Caki2 (cell line): ENCODE results near the gene RAB27A. TPM values are rescaled to one million over a fixed set of nuclear protein-coding genes. Genes with fewer than 3 reads are reported as not detected.
"Not testable (repeated sequence)": the region's sequence is repeated elsewhere in the genome, so short reads cannot be mapped to it uniquely, and the experiment has no call there.

Experiments used
- DNase-seq: peaks from one replicate; pipeline ENCODE4 v3.0.0-alpha.2; 2015; ENCODE audit warnings: low read depth
- in situ Hi-C: cut with HindIII; loops from 2 replicates; pipeline ENCODE4 v1.10.0; 2016; ENCODE audit warnings: low sequenced_read_pairs, low pct_unique_long_range_greater_than_20kb, mixed read lengths
- total RNA-seq: library from RNA; depleted of rRNA; stranded (reverse); fragments of >200 nt; shearing (Covaris generic); gene quantifications from 2 replicates; pipeline ENCODE4 v1.2.3, GENCODE V29; 2014; ENCODE audit warnings: low replicate concordance; rRNA removed

RAB27A gene
- total RNA-seq: 10.0 and 14.0 TPM in 2 replicates

- in situ Hi-C loops: no loop called here
- peak; percentile 52 for DNase-seq
Observed at GRCh38 chr15:55289746-55290527, at the start of gene RAB27A. Gene RAB27A (minus strand): TSS chr15:55289813. CDS start chr15:55234934, 54,879 bp downstream.

GRCh38 chr15:55337160-55337559, 47.5 kb upstream of the RAB27A start:
- in situ Hi-C loops: no loop called here
- no peak for DNase-seq

- in situ Hi-C loops: no loop called here
- no peak for DNase-seq
Observed at GRCh38 chr15:55334997-55335396, 45.4 kb upstream of the RAB27A start.

GRCh38 chr15:55334371-55334770, 44.8 kb upstream of the RAB27A start:
- DNase-seq: no peak
- in situ Hi-C loops: no loop called here

GRCh38 chr15:55327387-55327786, 37.8 kb upstream of the RAB27A start:
- in situ Hi-C loops: no loop called here
- no peak for DNase-seq

- in situ Hi-C loops: no loop called here
Observed at GRCh38 chr15:55322467-55322866, 32.9 kb upstream of the RAB27A start.

GRCh38 chr15:55320963-55321362, 31.4 kb upstream of the RAB27A start:
- in situ Hi-C loops: no loop called here
- no peak for DNase-seq

More at GRCh38 chr15:55322467-55322866, 32.9 kb upstream of the RAB27A start:
- DNase-seq: no peak

- in situ Hi-C loops: no loop called here
- DNase-seq: no peak
Observed at GRCh38 chr15:55320238-55320550, 30.6 kb upstream of the RAB27A start.

- in situ Hi-C loops: no loop called here
- no peak for DNase-seq
Observed at GRCh38 chr15:55319537-55320237, 30.1 kb upstream of the RAB27A start.

- in situ Hi-C loops: no loop called here
- peak; percentile 90 for DNase-seq
Observed at GRCh38 chr15:55318588-55319494, 29.2 kb upstream of the RAB27A start, which contains the start of the genes PIGB and PIGBOS1. Gene PIGB (plus strand): TSS chr15:55319222. CDS start chr15:55319251, 29 bp downstream. Gene PIGBOS1 (minus strand): TSS chr15:55319123. CDS start chr15:55317792, 1,331 bp downstream.

- DNase-seq, in situ Hi-C loops: not testable (repeated sequence)
Observed at GRCh38 chr15:55302801-55303200, 13.2 kb upstream of the RAB27A start.

GRCh38 chr15:55297315-55297714, 7.7 kb upstream of the RAB27A start:
- in situ Hi-C loops: no loop called here
- no peak for DNase-seq

GRCh38 chr15:55290528-55291057, 980 bp upstream of the RAB27A start:
- in situ Hi-C loops: no loop called here
- DNase-seq: peak; percentile 82

GRCh38 chr15:55289011-55289745, 435 bp downstream of the RAB27A start:
- DNase-seq: peak; percentile 18
- in situ Hi-C loops: no loop called here

- in situ Hi-C loops: no loop called here
- no peak for DNase-seq
Observed at GRCh38 chr15:55288006-55288717, 1.5 kb downstream of the RAB27A start.

GRCh38 chr15:55286442-55287189, 3.0 kb downstream of the RAB27A start:
- in situ Hi-C loops, DNase-seq: not testable (repeated sequence)
